Retina (tissue), 1 donor: ENCODE results near the gene SEPTIN3.

Source experiments
- DNase-seq: peaks from one replicate; pipeline ENCODE4 v3.0.0-alpha.2; 2016

SEPTIN3 gene

DNA sequence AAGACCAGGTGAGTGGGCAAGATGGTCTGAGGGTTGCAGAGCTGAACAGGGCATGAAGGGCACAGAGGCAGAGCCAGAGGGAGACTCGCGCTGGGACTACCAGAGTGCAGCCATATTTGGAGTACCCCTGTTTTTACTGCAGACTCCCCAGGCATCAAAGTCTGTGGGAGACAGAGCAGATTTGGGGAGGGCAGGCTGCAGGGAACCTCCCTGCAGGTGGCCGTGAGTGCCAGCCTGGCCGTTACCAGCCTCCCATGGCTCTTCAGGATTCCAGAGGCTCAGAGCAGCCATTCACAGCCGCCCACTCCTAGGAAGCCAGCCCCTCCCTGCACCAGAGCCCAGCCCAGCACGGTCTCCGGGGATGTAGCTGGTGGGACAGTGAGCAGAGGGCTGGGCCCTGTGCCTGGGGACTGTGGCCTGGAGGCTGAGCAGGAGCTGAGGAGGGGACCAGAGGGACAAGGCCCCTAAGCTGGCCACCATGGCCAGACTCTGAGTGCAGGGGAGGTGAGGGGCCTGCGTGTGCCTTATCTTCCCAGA, at the start of gene SEPTIN3:
Gene SEPTIN3 (plus strand): TSS at position 334 of the 537 bp plus-strand sequence. CDS start 2,050 bp downstream, outside the sequence.
- DNase-seq, result peak; percentile 23

GRCh38 chr22:41920271-41920976, 48.8 kb upstream of the SEPTIN3 start:
- DNase-seq, result no peak

DNA sequence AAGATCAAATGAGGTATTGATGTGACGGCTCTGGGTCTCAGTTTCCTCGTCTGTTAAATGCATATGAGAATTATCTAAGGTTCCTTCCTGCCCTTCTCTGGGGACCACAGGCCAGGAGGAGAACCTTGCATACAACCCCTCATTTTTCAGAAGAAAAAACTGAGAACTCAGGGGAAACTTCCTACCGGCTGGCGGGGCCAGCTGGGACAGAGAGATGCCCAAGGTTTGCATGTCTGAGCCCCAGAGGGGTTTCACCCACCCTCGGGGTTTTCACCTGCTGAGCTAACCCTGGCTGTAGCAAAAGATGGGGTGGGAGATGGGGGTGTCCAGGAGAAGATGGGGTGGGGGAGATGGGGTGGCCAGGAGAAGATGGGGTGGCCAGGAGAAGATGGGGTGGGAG, 46.9 kb upstream of the SEPTIN3 start:
- DNase-seq, result no peak

GRCh38 chr22:41922940-41923594, 46.2 kb upstream of the SEPTIN3 start:
- no peak for DNase-seq

DNA sequence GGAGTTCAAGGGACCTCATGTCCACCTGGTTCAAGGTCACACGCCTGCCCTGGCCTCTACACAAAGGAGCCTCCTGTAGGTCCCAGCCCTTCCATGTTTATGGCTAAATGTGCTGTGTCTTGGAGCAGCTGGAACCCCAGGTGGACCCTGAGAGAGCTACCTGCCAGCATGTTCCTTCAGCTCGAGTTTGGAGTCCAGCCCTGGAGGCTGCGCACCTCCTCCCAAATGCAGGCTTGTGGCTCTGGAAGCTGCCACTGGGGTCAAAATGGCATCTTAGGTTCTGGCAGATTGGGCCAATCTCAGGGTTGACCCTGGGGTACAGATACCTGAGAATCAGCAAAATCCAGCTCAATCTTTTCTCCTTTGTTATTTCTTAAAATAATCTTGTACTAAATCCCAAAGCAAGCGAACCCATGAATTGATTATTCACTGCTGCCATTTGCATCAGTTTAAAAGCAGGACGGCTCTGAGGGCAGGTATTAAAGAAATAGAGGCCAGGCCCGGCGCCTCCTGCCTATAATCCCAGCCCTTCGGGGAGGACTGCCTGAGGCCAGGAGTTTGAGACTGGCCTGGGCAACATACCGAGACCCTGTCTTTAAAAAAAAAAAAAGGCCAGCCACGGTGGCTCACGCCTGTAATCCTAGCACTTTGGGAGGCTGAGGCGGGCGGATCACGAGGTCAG, 45.5 kb upstream of the SEPTIN3 start:
- no peak for DNase-seq

- no peak for DNase-seq
These were observed 43.3 kb upstream of the SEPTIN3 start for GRCh38 chr22:41925783-41926460.

GRCh38 chr22:41927813-41928212, 41.4 kb upstream of the SEPTIN3 start:
- DNase-seq, result no peak

DNA sequence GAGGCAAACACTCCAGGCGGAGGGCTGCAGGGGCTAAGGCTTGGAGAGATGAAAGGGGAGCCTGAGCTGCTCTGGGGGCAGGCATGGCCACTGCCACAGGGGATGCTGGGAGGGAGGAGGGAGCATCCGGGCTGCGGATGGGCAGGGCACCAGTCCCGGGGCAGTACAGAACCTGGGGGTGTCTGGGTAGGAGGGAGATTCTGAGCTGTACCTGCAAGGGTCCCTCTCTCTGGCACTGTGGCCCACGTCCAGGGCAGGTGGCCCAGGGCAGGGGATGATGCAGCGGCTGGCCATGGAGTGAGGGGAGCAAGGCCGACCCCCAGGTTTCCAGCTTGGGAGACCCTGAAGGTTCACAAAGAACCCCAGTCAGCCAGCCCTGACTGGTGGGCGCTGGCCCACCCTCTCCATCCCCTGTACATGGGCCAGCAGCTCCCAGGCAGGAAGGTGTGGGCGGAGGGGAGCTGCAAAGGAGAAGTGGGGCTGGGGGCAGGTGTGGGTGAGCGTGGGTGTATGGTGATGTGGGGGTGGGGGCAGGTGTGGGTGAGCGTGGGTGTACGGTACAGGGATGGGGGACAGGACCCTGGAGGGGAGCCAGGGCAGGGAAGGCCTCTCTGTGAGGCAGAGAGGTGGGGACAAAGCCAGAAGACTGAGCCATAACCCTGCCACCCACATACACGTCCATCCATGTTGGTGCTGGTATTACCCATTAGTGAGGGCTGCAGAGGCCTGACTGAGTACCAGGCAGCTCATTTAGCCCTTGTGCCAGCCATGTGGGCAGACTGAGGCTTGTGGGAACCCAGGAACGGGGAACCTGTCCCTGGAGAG, 40.4 kb upstream of the SEPTIN3 start:
- DNase-seq, result no peak

DNA sequence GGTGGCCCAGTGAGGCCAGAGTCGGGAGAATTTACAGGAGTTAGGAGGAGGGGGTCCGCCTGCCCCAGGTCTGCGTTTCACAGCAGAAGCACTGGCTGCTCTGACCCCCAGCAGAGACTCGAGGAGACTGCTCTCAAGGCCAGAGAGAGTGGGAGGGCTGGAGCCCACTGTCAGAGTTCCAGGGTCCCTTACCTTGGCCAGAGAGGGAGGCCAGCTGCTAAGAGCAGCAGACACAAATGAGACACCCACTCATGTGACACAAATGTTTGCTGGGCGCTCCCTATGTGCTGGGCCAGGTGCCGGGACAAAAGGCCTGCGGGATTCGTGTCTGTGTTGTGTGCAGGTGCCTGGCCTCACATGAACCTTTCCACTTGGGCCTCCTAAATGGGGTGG, 39.8 kb upstream of the SEPTIN3 start:
- no peak for DNase-seq

- DNase-seq, result no peak
These were observed 37.5 kb upstream of the SEPTIN3 start for GRCh38 chr22:41931701-41932269.

GRCh38 chr22:41932353-41932752, 36.9 kb upstream of the SEPTIN3 start:
- DNase-seq, result no peak

DNA sequence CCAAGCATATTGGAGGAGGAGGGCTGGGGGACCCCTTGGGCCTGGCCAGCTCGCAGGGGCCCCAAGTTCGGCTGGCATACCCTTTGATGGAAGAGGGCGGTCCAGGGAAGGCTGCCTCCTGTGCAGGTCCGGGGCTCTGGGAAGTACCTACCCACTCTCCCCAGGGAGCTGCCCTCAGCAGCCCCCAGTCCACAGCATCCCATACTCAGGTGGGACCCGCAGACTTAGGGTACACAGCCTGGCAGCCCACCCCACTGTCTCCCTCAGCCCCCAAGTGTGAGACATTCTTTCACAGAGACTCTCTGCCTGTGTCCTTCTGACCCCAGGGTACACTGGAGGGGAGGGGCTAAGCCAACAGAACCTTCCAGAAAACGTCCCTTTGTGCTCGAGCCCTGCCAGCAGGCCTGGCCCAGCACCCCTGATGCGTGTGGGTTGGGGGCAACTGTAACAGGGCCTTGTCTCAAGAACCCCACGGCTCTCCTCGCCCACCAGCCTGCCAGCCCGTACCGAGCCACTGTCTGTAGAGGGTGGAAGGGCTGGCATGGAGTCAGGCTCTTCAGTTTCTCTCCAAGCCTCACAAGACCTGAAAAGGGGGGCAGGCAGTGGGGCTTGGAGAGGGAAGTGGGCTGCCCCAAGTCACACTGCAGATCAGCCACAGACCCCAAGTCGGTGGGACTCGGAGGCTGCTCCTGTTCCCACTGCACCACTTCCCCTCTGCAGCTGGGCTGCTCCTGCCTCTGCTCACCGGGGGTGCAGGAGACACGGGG, 35.6 kb upstream of the SEPTIN3 start:
- DNase-seq, result no peak

GRCh38 chr22:41934284-41935014, 34.8 kb upstream of the SEPTIN3 start:
- no peak for DNase-seq

- no peak for DNase-seq
These were observed 34.3 kb upstream of the SEPTIN3 start for GRCh38 chr22:41935015-41935351.

DNA sequence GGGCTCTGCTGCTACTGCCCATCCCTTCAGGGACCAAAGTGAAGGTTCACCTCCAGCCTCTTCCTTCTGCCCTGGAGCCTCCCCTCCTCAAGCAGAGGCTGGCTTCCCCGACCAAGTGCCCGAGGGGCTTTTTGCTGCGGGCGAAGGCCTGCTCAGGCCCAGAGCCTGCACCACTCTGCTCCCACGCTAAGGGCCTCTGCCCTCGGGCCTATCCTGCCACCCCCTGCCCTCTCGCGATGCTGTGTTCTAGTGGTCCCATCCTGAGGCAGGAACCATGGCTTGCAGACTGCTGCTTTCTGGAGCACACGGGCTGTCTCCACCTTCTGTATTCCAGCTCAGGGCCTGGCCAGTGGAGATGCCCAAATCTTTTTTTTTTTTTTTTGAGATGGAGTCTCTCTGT, 33.7 kb upstream of the SEPTIN3 start:
- no peak for DNase-seq

GRCh38 chr22:41936894-41937169, 32.4 kb upstream of the SEPTIN3 start:
- DNase-seq, result no peak

DNA sequence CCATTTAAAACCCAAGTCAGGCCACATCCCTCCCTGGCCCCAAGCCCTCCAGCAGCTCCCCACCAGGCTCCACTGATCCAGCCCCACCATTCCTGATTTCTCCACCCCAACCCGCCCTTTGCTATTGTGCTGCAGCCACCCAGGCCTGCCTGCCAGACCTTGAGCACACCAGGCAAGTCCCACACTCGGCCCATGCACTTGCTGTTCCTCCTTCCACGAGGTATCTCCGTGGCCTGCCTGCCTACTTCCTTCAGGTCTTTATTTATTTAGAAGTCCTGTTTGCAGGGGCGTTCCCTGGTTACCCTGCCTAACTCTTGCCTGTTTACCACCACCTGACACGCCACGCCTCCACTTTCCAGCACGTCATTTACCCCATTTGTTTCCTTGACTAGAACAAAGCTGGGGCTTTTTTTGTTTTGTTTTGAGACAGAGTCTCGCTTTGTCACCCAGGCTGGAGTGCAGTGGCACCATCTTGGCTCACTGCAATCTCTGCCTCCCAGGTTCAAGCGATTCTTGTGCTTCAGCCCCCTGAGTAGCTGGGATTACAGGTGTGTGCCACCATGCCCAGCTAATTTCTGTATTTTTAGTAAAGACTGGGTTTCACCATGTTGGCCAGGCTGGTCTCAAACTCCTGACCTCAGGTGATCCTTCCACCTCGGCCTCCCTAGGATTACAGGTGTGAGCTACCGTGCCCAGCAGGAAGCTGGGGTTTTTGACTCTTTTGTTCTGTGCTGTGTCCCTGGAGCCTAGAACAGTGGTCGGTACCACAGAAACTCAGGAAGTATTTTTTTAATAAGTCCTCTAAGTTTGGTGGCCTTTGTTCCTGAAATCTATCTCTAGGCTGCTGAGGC, 29.0 kb upstream of the SEPTIN3 start:
- no peak for DNase-seq

DNA sequence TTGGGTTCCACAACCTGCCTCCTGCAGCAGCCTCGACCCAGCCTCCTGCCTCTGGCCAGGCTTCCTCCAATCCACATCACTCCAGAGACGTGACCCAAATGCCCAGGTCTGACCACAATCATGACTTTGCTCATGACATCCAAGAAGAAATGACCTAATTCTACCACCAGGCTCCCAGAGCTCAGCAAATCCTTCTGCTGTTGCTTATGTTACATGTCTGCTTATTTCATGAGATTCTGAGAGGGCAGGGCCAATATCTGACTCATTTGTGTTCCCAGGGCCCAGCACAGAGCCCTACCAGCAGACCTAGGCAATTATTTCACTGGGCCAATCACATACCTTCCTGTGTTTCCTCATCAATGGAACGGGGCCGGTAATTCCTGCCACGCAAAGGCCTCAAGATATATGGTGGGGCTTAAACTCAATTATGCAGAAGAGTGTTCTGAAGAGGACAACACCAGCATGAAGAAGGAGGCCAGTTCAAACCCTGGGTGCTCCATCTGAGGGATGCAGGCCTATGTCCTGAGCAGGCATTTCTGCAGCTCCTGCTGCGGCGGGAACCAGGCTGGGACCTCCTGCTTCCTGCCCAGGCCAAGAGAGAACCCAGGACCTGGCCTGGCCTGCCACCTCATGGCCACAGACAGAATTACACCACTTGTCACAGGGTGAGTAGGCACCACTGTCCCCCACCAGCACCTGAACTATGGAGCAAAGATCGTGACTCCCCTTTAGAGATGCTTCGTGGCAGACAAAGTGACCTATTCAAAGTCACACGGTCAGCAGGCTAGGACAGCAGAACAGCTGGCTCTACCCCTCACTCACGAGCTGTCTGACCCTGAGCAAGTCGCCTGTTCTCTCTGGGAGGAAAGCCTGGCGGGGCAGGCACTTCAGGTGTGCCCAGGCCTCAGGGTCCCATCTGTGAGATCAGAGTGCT, 28.1 kb upstream of the SEPTIN3 start:
- peak; percentile 89 for DNase-seq
